NCI-H1417 (cell line): ENCODE results near the gene RAPGEF5.

ENCODE experiments used
- DNase-seq, 3 experiments: peaks; one replicate each; lab custom pipeline; 2025; lab: John Stamatoyannopoulos, UW

RAPGEF5 gene

GRCh38 chr7:22262538-22262937 is 94.4 kb downstream of the RAPGEF5 start:
- DNase-seq, result no peak

- DNase-seq, result no peak
Measured at GRCh38 chr7:22256541-22257096, 100.3 kb downstream of the RAPGEF5 start.

DNA sequence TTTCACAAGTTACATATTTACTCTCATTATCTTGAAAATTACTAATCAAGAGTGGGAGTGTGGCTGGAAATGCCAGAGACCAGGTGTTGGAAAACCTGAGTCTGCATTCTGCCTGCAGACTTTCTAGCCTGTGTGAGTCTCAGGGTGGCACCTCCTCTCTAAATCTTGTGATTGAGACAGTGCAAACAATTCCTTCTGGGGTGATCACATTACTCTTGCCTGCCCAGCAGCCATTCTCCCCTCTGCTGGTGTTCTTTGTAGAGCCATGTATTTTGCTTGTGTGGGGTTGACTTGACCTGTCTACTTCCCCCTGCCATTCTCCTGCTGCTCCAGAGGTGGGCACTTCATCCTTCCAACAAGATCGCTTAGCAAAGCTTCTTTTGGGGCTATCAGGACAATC is 101.1 kb downstream of the RAPGEF5 start:
- DNase-seq, result peak; percentile 9 to 68 (median 25)

DNA sequence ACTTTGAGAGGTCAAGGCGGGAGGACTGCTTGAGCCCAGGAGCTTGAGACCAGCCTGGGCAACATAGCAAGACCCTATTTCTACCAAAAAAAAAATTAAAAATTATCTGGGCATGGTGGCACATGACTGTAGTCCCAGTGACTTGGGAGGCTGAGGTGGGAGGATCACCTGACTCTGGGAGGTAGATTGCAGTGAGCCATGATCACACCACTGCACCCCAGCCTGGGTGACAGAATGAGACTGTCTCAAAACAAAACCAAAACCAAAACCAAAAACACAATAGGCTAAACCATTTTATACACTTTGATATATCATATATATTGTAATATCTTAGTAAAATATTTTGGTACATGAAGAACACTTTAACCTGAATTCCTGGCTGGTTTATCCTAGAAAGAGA is 101.6 kb downstream of the RAPGEF5 start:
- DNase-seq, result no peak

DNA sequence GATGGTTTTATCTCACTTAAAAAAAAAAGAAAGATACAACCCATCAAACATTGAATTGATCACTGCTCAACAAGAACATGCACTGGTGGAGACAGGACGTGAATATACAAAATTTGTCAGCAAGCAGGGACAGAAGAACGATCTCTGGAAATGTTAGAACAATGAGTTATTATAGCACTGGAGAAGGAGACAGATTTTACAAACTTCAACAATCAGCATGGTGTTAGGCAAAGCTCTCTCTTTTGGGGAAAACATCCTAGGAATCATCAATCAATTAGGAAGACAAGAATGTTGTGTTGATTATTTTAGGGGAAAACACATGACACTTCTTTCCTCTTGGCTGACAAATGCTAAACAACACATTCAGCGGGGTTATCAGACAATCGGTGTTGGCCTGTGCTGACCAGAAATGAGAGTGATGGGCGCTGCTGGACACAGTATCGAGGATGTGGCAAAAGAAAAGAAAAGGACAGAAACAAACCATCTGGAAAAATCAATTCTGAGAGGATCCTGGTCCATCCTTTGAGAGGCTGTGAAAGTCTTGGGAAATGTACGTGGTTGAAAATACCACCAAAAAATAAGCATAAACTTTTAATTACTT is 103.9 kb downstream of the RAPGEF5 start:
- DNase-seq, result no peak

DNA sequence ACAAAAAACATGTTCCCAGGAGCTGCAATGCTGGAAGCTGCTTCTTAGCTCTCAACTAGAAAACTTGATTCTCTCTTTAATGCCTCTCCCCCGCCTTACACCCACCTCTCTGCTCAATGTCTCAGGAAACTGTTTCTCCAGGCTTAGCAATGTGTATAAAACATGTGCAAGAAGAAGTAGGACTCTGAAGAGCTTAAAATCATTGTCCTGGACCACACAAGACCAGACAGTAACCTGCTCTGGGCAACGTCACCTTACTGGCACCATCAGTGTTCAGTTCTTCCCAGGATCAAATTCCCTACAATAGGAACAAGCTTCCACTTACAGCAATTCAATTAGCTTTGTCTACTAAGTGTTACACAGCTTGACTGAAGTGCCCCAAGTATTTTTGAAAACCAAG is 104.9 kb downstream of the RAPGEF5 start:
- peak in 2 of 3 experiments; percentile 38 to 63 for DNase-seq

DNA sequence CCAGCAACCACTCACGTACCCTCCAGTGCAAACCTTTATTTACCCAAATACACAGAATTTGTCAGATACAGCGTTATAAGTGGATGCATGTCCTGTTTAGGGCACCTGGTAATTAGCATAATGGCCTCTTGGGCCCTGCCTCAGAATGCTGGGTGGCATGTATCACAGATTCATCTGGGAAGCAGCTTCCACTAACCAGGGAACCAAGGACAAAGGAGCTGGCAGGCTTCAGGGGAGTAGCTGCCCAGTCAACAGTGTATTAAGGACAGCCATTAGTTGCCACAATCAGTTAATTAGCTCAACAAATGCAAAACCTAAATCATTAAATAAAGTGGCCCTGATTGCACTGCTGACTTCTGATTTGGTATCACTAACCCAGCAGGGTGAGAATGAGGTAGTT is 105.7 kb downstream of the RAPGEF5 start:
- peak; percentile 2 to 88 (median 56) for DNase-seq

GRCh38 chr7:22250390-22250789 is 106.6 kb downstream of the RAPGEF5 start:
- DNase-seq, result no peak

GRCh38 chr7:22248111-22248809 is 108.7 kb downstream of the RAPGEF5 start:
- DNase-seq, result no peak

DNA sequence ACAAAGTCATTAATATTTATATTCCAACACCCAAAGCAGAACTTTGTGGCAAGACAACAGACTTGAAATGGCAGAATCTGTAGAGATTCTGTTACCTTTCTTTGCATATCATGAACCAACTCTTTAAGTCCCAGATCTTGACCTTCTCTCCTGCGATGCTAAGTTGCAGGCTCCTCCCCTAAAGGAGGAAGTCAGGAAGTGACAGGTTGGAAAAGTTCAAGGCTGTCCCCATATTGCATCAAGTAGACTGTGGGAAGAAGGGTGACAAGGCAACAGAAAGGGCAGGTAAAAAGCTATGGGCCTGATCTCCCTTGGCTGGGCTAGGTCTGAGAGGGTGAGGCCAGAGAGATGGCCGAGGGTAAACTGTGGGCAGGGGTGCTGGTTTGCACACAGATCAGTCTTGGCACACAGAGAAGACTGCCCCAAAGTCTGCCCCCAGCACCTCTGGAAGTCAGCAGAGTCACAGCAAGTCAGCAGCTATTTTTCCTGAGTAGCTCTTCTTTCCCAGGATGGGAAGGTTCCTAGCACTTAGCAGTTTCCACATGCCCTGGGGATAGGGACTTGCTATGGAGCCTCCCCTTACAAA is 115.1 kb downstream of the RAPGEF5 start:
- DNase-seq, result no peak

- DNase-seq, result peak in 1 of 3 experiments; percentile 9
Measured at GRCh38 chr7:22240904-22241571, 115.9 kb downstream of the RAPGEF5 start.

- DNase-seq, result no peak
Measured at GRCh38 chr7:22238354-22239311, 118.3 kb downstream of the RAPGEF5 start.

GRCh38 chr7:22235134-22235533 is 121.8 kb downstream of the RAPGEF5 start:
- DNase-seq, result no peak

GRCh38 chr7:22234227-22234626 is 122.7 kb downstream of the RAPGEF5 start:
- DNase-seq, result no peak

DNA sequence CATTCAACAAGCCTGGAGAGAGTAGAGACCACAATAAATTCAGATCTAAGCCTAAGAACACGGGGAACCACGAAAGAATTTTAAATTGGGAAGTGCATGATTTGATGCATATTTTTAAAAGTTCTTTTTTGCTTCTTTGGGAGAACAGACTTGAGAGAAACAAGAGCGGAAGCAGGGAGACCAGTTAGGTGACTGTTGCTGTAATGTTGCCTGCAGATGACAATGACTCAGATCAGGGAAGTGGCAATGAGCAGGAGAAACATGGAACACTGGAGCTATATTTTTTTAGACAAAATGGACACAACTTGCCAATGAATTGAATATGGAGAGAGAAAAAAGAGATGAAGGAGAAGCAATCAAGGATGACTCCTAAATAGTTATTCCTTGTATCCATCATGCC is 125.1 kb downstream of the RAPGEF5 start:
- no peak for DNase-seq

DNA sequence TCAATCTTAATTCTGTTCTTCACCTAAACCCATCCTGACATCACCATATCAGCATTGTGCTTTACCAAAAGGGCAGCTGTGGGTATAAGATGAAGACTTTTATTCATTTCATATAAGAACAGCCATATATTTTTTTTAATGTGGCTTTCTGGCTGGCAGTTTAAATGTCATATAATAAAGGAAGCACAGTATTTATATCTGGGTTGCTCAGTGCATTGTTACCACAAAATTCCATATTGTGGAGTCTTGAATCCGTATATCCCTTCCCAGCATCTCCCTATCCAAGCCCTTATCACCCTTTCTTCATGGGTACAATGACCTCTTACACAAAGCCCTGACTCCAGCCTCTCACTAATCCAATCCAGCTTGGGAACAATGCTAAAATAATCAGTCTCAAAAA is 125.8 kb downstream of the RAPGEF5 start:
- no peak for DNase-seq

DNA sequence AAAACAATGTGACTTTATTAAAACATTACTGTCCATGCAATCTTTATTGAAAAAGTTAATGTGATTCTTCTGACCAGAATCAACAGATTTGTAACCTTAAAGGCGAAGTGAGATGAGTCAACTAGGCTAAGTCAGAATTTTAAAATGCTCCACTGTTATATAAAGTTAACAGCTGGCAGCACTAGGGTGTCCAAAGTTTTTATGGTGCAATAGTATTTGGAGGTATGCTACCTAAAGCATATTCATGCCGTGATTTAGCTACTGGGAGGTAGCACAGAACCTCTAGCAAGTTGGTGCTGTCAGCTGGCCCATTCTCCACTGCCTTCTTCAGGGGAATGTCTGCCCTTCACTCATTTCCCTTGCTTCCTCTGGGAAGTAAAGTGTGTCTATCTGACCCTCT is 126.7 kb downstream of the RAPGEF5 start:
- no peak for DNase-seq

- DNase-seq, result no peak
Measured at GRCh38 chr7:22229148-22229547, 127.8 kb downstream of the RAPGEF5 start.

DNA sequence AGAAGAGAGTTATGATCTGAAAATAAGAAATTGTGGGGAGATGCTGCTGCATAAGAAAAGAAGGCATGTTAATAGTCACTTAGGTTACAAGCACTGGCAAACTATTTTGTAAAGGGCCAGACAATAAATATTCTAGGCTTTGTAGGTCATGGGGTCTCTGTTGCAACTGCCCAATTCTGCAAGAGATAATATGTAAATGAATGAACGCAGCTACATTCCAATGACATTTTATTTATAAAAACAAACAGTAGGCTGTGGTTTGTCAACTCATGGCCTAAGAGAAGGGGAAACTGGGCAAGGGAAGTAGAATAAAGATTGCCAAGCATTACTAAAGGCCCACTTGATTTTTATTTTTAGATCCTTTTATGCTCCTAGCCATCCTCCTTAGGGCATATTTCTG is 133.1 kb downstream of the RAPGEF5 start:
- no peak for DNase-seq

DNA sequence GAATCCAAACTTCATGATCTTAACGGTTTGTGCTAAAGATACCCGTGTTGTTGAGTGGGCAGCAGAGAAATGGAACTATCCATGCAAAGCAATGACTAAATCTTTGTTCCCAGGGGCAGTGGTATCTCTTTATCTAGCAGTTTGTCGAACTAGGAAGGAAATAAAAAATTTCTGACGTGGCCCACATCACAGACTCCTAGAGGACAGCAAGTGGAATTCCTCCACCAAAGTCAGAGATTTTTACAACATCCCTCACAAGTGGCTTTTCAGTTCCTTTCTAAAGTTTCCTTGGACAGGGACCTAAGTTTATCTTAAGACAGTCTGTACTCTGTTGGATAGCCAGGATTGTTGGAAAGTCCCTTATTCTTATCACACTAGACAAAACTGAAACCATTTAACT is 136.0 kb downstream of the RAPGEF5 start:
- DNase-seq, result no peak

- no peak for DNase-seq
Measured at GRCh38 chr7:22219739-22220493, 137.0 kb downstream of the RAPGEF5 start.
